Loucy (cell line): Measurements from ENCODE around the gene RIPOR2.

Source experiments
- H2AFZ ChIP-seq: fragments of 200-600 bp; sonication (generic); 2 replicates; pipeline ENCODE4 v1.6.0; 2016; ENCODE audit warnings: antibody characterized with exemption, mild to moderate bottlenecking, low read length, moderate library complexity
- H3F3A ChIP-seq: fragments of 200-600 bp; 2 replicates; pipeline ENCODE4 v1.6.0; 2016; ENCODE audit warnings: antibody characterized with exemption, low read depth, mild to moderate bottlenecking
- H3K27me3 ChIP-seq: fragments of 200-600 bp; sonication (generic); 2 replicates; pipeline ENCODE4 v1.6.1; 2014; ENCODE audit warnings: low read length, mild to moderate bottlenecking; ENCODE audit not compliant: insufficient read depth, poor library complexity, severe bottlenecking
- H3K36me3 ChIP-seq: fragments of 200-600 bp; sonication (generic); 2 replicates; pipeline ENCODE4 v1.6.1; 2016; ENCODE audit warnings: low read length; ENCODE audit not compliant: insufficient read depth
- H3K4me1 ChIP-seq: fragments of 200-600 bp; sonication (generic); 2 replicates; pipeline ENCODE4 v1.5.1; 2014; ENCODE audit warnings: low read length, mild to moderate bottlenecking; ENCODE audit not compliant: insufficient read depth, poor library complexity, severe bottlenecking
- H3K4me2 ChIP-seq: fragments of 200-600 bp; sonication (generic); 2 replicates; pipeline ENCODE4 v1.6.0; 2014; ENCODE audit warnings: antibody characterized with exemption, low read length, low read depth, mild to moderate bottlenecking; ENCODE audit not compliant: poor library complexity, severe bottlenecking
- H3K4me3 ChIP-seq: fragments of 200-600 bp; sonication (generic); 2 replicates; pipeline ENCODE4 v1.5.1; 2014; ENCODE audit warnings: low read length, mild to moderate bottlenecking, mixed read lengths; ENCODE audit not compliant: poor library complexity, severe bottlenecking
- H3K79me2 ChIP-seq: fragments of 200-600 bp; sonication (generic); 2 replicates; pipeline ENCODE4 v1.6.1; 2014; ENCODE audit warnings: low read length; ENCODE audit not compliant: insufficient read depth
- H3K9ac ChIP-seq: fragments of 200-600 bp; sonication (generic); 2 replicates; pipeline ENCODE4 v1.6.0; 2014; ENCODE audit warnings: mild to moderate bottlenecking, low read depth, low read length, moderate library complexity; ENCODE audit not compliant: poor library complexity, severe bottlenecking
- H3K9me2 ChIP-seq: fragments of 200-600 bp; sonication (generic); replicated peaks from 2 replicates; pipeline ENCODE4 v1.6.1; 2016; ENCODE audit warnings: low read depth, low read length, mixed read lengths
- H3K9me3 ChIP-seq: fragments of 200-600 bp; sonication (generic); 2 replicates; pipeline ENCODE4 v1.6.1; 2014; ENCODE audit warnings: mild to moderate bottlenecking, antibody characterized with exemption, low read length, low read depth; ENCODE audit not compliant: insufficient read depth
- H4K20me1 ChIP-seq: fragments of 200-600 bp; sonication (generic); 2 replicates; pipeline ENCODE4 v1.6.0; 2014; ENCODE audit warnings: antibody characterized with exemption, low read length, mild to moderate bottlenecking; ENCODE audit not compliant: insufficient read depth, poor library complexity, severe bottlenecking
- CTCF ChIP-seq: fragments of 200-600 bp; sonication (generic); conservative IDR thresholded peaks from 2 replicates; pipeline ENCODE4 v1.5.1; 2014; ENCODE audit warnings: mild to moderate bottlenecking, antibody characterized with exemption, low read length
- EZH2phosphoT487 ChIP-seq: fragments of 200-600 bp; IDR thresholded peaks from 2 replicates; pipeline ENCODE4 v1.6.1; 2018; ENCODE audit warnings: antibody characterized with exemption, mild to moderate bottlenecking, moderate library complexity, borderline replicate concordance

RIPOR2 gene

DNA sequence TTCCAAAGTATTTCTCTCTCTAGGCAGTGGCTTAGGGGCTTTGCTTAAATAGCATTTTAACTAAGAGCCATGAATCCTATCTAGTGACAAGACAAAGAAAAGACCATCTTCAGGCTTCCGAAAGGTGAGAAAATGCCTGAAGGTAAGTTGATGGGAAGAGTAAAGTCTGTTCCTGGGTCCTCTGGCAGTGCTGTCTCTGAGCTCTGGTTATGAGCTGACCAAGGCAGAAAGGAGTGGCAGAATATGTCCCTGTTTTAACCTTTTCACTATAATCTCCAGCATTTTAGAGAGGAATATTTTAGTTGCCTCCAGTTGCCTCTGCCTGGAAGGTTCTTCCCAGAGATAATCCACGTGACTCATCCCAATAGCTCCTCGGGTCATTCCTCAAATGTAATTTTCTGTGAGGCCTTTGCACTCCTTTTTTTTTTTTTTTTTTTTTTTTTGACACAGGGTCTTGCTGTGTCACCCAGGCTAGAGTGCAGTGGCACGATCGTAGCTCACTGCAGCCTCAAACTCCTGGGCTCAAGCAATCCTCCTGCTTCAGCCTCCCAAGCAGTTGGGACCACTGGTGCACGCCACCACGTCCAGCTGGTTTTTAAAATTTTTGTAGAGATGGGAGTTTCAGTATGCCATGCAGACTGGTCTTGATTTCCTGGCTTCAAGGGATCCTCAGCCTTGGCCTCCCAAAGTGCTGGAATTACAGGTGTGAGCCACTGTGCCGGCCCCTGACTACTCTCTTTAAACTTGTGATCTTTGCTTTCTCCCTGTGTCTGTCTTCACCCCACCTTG is 133.3 kb downstream of the RIPOR2 start:
- Histone ChIP-seq H3K79me2 (no peaks in the 10 kb centered on the region), H3K27me3 (no peaks in the 10 kb centered on the region), H3K4me2 (no peak overlapping the region), H3K9me3 (no peaks in the 10 kb centered on the region), H3K4me3 (no peak overlapping the region), H3F3A (no peaks in the 10 kb centered on the region), H2AFZ (no peak overlapping the region), H3K36me3 (peaks cover 39% of the 10 kb centered on the region; the same call in 1 of the 2 replicates), H3K4me1 (no peaks in the 10 kb centered on the region), H4K20me1 (no peaks in the 10 kb centered on the region), H3K9me2 (no peaks in the 10 kb centered on the region), H3K9ac (no peak overlapping the region)
- TF ChIP-seq EZH2phosphoT487 (no peak), CTCF (no peak)

DNA sequence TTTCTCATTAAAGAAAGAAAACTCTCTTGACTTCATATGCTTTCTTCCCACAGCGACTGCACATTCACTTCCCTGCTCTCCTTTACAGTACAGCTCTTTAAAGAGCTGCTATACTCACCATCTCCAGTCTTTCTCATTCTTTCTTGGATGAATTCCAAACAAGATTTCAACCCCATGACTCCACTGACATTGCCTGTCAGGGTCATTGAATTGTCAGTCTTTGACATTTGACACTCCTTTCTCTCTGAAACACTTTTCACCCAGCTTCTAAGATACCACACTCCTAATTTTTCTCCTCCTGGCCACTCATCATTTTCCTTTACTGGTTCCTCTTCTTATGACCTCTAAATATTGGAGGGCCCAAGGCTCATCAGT is 136.2 kb downstream of the RIPOR2 start:
- Histone ChIP-seq H3F3A (no peaks in the 10 kb centered on the region), H3K9ac (no peak overlapping the region)

DNA sequence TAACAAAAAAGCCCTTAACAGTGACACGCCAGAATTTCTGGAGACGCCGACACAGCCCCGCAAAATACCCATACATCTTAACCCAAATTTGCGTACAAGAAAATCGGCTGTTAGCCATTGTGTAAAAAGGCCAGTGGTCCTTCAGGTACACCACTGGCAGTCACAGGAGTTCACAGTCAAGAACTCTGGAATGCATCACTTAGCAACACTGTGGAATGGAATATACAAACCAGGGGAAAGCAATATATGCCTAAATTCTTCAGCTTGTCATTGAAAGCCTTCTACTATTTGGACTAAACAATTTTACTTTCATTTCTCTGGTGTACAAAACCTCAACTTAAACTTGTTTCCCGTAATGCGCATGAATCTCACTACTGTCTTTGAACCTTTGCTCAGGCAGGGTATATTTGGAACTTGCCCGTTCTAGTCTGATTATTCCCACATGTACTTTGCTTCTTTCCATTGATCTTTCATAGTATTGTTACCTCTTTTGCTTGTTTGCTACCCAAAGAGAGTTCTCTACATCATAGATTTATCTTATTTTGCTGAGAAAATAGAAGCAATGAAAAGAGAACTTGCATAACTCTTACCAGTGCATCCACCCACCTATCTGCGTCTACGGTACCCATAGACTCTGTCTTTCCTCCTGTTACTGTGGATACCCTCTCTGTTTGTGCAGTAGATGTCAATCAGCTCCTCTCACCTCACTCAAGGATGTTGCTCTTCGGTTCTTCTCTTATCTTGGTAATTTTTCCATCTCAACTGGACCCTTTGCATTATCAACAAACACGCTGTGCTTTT is 136.8 kb downstream of the RIPOR2 start, which contains the start of gene ARMH2:
Gene ARMH2 (minus strand): TSS at position 178 of the 801 bp plus-strand sequence. CDS start 60 bp downstream, at position 118.
- Histone ChIP-seq H3K4me1 (no peaks in the 10 kb centered on the region), H2AFZ (no peak within 1 kb of the TSS), H3K4me2 (no peak within 1 kb of the TSS), H3K4me3 (no peak within 1 kb of the TSS), H4K20me1 (no peaks in the 10 kb centered on the region), H3K36me3 (peaks cover 12% of the 10 kb centered on the region; the same call in 1 of the 2 replicates), H3F3A (no peaks in the 10 kb centered on the region), H3K9me3 (no peaks in the 10 kb centered on the region), H3K9ac (no peak within 1 kb of the TSS), H3K79me2 (no peaks in the 10 kb centered on the region), H3K9me2 (no peaks in the 10 kb centered on the region), H3K27me3 (no peaks in the 10 kb centered on the region)
- no peak for TF ChIP-seq EZH2phosphoT487

More for the DNA sequence above, 136.2 kb downstream of the RIPOR2 start:
- H2AFZ ChIP-seq, result no peak overlapping the region
- H3K36me3 ChIP-seq, result peaks cover 12% of the 10 kb centered on the region; the same call in 1 of the 2 replicates
- H4K20me1 ChIP-seq, result no peaks in the 10 kb centered on the region
- no peaks in the 10 kb centered on the region for H3K79me2 ChIP-seq
- no peaks in the 10 kb centered on the region for H3K27me3 ChIP-seq
- no peaks in the 10 kb centered on the region for H3K9me2 ChIP-seq
- H3K4me2 ChIP-seq, result no peak overlapping the region
- H3K9me3 ChIP-seq, result no peaks in the 10 kb centered on the region
- no peak overlapping the region for H3K4me3 ChIP-seq
- no peak for TF ChIP-seq EZH2phosphoT487
- TF ChIP-seq CTCF, result no peak
- no peaks in the 10 kb centered on the region for H3K4me1 ChIP-seq
